ENCODE data around the gene ZNF580. TPM values are rescaled to one million over a fixed set of nuclear protein-coding genes. Genes with fewer than 3 reads are reported as not detected.
A peak's percentile ranks its signal among the peaks of the same experiment; 100 is the strongest.

Gene ZNF580
- total and polyA plus RNA-seq, 2 of the 8 experiments (the other 6 are each of a cell fraction or from before 2014, with no cell fraction given) = 12.0 to 24.6 TPM

DNA sequence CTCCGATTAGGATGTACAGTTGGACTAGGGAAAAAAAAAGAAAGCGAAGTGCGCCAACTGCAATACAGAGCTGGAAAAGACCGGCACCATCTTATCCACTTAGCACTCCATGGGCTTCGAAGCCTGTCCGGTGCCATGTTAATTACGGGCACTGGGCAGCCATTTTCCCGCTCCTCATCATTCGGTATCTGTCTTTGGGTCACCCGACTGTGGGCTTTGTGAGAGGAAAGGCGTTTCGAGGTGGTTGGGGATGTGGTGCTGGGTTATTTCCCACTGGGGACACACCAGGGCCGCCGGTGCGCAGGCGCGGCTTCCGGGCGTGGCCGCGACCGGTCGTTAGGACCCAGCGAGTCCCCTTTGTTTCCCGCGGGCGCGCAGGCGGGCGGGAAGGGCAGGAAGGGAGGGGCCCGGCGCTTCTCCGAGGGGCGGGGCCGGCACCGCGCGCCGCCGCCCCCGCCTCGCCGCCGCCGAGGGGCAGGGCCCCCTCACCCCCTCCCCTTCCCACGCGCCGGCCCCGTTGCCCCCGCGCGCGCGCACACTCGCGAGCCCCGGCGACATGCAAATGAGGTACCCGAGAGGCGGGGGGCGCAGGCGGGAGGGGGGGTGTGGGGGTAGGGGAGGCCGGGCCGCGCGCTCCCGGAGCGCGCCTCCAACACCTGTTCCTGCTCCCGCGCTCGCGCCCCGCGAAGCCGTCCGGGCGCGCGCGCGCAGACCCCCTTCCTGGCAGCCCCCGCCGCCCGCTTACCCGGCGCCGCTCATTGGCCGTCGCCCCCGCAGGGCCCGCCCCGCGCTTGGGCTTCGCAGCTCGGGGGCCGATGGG lies 40.8 kb upstream of the ZNF580 start, which contains the start of gene ZNF524 (continued):
- TF ChIP-seq JUN (IDR thresholded peaks at IDR 0.05; ENCODE audit: low read depth, low read length) (0 out of 2 replicates have a peak, but pooled peaks have one; percentile 14), POU5F1 (IDR thresholded peaks at IDR 0.05; ENCODE audit: low read depth, low read length) (no peak), NRF1 (IDR thresholded peaks at IDR 0.05; ENCODE audit: low read depth, low read length) (peak; percentile 36; the same call in 1 of the 2 replicates), SP1 (IDR thresholded peaks at IDR 0.05; ENCODE audit: low read depth, low read length) (peak; percentile 56; the same call in 1 of the 2 replicates), FOSL1 (IDR thresholded peaks at IDR 0.05; ENCODE audit: insufficient read depth, low read depth, low read length) (peak; percentile 95), KDM4A (IDR thresholded peaks at IDR 0.05; ENCODE audit: low read depth, low read length, severe bottlenecking) (no peak), POLR2AphosphoS5 (IDR thresholded peaks at IDR 0.05; ENCODE audit: low read depth, low read length) (peak; percentile 66; the same call in 1 of the 2 replicates), SAP30 (IDR thresholded peaks at IDR 0.05; ENCODE audit: insufficient read depth, insufficient replicate concordance, low read length) (peak; percentile 91), TAF7 (optimal IDR thresholded peaks at IDR 0.05; ENCODE audit: borderline replicate concordance, low read depth, low read length) (peak; percentile 58), CTBP2 (IDR thresholded peaks at IDR 0.05; ENCODE audit: borderline replicate concordance, insufficient read depth, insufficient read length, low read length) (no peak), YY1 (IDR thresholded peaks at IDR 0.05; ENCODE audit: low read depth, low read length) (peak; percentile 97), EGR1 (IDR thresholded peaks at IDR 0.05; ENCODE audit: borderline replicate concordance, low read depth, low read length) (peak; percentile 83), KDM5A (IDR thresholded peaks at IDR 0.05; ENCODE audit: low read length) (peak; percentile 51), RBBP5 (IDR thresholded peaks at IDR 0.05; ENCODE audit: borderline replicate concordance, low read depth, low read length) (peak; percentile 71; the same call in 1 of the 2 replicates), BRCA1 (IDR thresholded peaks at IDR 0.05; ENCODE audit: low read depth, low read length) (no peak), TAF1 (IDR thresholded peaks at IDR 0.05; ENCODE audit: low read depth, low read length) (peak; percentile 65; the same call in 1 of the 2 replicates), TBP (IDR thresholded peaks at IDR 0.05; ENCODE audit: low read depth, low read length) (peak; percentile 50), MAFK (IDR thresholded peaks at IDR 0.05; ENCODE audit: low read depth, low read length) (no peak)
- TF ChIP-seq, protein P1, sequence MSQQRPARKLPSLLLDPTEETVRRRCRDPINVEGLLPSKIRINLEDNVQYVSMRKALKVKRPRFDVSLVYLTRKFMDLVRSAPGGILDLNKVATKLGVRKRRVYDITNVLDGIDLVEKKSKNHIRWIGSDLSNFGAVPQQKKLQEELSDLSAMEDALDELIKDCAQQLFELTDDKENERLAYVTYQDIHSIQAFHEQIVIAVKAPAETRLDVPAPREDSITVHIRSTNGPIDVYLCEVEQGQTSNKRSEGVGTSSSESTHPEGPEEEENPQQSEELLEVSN (IDR thresholded peaks at IDR 0.05) = peak; percentile 56; the same call in 1 of the 2 replicates
- TF ChIP-seq, protein P2, sequence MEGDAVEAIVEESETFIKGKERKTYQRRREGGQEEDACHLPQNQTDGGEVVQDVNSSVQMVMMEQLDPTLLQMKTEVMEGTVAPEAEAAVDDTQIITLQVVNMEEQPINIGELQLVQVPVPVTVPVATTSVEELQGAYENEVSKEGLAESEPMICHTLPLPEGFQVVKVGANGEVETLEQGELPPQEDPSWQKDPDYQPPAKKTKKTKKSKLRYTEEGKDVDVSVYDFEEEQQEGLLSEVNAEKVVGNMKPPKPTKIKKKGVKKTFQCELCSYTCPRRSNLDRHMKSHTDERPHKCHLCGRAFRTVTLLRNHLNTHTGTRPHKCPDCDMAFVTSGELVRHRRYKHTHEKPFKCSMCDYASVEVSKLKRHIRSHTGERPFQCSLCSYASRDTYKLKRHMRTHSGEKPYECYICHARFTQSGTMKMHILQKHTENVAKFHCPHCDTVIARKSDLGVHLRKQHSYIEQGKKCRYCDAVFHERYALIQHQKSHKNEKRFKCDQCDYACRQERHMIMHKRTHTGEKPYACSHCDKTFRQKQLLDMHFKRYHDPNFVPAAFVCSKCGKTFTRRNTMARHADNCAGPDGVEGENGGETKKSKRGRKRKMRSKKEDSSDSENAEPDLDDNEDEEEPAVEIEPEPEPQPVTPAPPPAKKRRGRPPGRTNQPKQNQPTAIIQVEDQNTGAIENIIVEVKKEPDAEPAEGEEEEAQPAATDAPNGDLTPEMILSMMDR (IDR thresholded peaks at IDR 0.05; ENCODE audit: control extremely low read depth in 1 of 3, insufficient read depth in 1 of 3, low read depth in 1 of 3, low read length in 3 of 3) = no peak

Measured in H1 (cell line).